GM19324 (cell line): ENCODE measurements around the gene ZYX.

Experiments
- ATAC-seq: cut with Tn5 transposase; IDR thresholded peaks from one replicate; pipeline ENCODE4 v1.9.1; 2021; ENCODE audit warnings: mild to moderate bottlenecking, moderate library complexity; ENCODE audit not compliant: unreplicated experiment, low FRiP score

The ZYX gene

GRCh38 chr7:143362131-143363015 is 18.8 kb upstream of the ZYX start, which contains the start of gene FAM131B:
Gene FAM131B (minus strand): TSS chr7:143362713. CDS start chr7:143362603, 110 bp downstream.
- ATAC-seq, result no peak

- no peak for ATAC-seq
Measured at GRCh38 chr7:143363016-143363937, 17.9 kb upstream of the ZYX start.

GRCh38 chr7:143367972-143368371 is 13.2 kb upstream of the ZYX start:
- no peak for ATAC-seq

GRCh38 chr7:143368387-143368786 is 12.8 kb upstream of the ZYX start:
- no peak for ATAC-seq

- no peak for ATAC-seq
Measured at GRCh38 chr7:143369678-143370651, 11.2 kb upstream of the ZYX start.

- ATAC-seq, result no peak
Measured at GRCh38 chr7:143372070-143372469, 9.1 kb upstream of the ZYX start.

GRCh38 chr7:143373255-143373794 is 7.8 kb upstream of the ZYX start:
- no peak for ATAC-seq

GRCh38 chr7:143374561-143374960 is 6.6 kb upstream of the ZYX start:
- no peak for ATAC-seq

- ATAC-seq, result no peak
Measured at GRCh38 chr7:143375298-143376034, 5.7 kb upstream of the ZYX start.

- no peak for ATAC-seq
Measured at GRCh38 chr7:143376396-143376795, 4.7 kb upstream of the ZYX start.

- no peak for ATAC-seq
Measured at GRCh38 chr7:143379611-143380259, 1.4 kb upstream of the ZYX start.

GRCh38 chr7:143380260-143380645 is 892 bp upstream of the ZYX start:
- peak; percentile 61 for ATAC-seq

GRCh38 chr7:143381427-143382125 is 431 bp downstream of the ZYX start:
- peak; percentile 21 for ATAC-seq

- ATAC-seq, result no peak
Measured at GRCh38 chr7:143382126-143382790, 1.1 kb downstream of the ZYX start.

- ATAC-seq, result no peak
Measured at GRCh38 chr7:143382791-143383641, 1.9 kb downstream of the ZYX start.

GRCh38 chr7:143383642-143383957 is 2.5 kb downstream of the ZYX start:
- no peak for ATAC-seq

- no peak for ATAC-seq
Measured at GRCh38 chr7:143384148-143384547, 3.0 kb downstream of the ZYX start.
